ENCODE results near the gene KLHDC8B.

GRCh38 chr3:49180116-49180515, 8.7 kb downstream of the KLHDC8B start:
- TF ChIP-seq CTCF (IDR thresholded peaks at IDR 0.05) (no peak), POLR2A (IDR thresholded peaks at IDR 0.05) (no peak)

Measured in heart left ventricle (tissue), 13 donors.